ENCODE measurements around the gene SNX6. TPM values are rescaled to one million over a fixed set of nuclear protein-coding genes. Genes with fewer than 3 reads are reported as not detected.

Gene SNX6
- total RNA-seq, 1 experiment from 2014 or later: 73.4 TPM

DNA sequence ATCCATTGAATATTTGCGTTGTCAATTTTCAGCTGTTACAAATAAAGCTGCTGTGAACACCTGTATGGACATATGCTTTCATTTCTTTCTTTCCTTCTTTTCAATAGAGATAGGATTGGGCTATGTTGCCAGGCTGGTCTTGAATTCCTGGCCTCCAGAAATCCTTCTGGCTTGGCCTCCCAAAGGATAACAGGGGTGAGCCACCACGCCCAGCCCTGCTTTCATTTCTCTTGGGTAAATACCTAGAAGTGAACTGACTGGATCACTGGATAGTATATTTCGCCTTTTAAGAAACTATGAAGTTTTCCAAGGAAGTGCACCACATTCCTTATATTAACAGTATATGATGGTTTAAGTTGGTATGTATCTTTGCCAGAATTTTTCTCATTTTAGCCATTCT is 58.2 kb downstream of the SNX6 start:
- ATAC-seq: no peak
- ChIA-PET POLR2A (no interaction called here), RAD21 (ENCODE audit: low non-redundant PET in 1 of 2, low total read pairs in 2 of 2, uncharacterized antibody in 2 of 2, unreplicated experiment in 2 of 2) (no interaction called here), CTCF (no interaction called here)
- Histone ChIP-seq H3K27ac (ENCODE audit: low read depth, low read length) (no peak overlapping the region), H3K9ac (ENCODE audit: low read length) (no peak overlapping the region), H4K20me1 (ENCODE audit: insufficient read depth) (no peaks in the 10 kb centered on the region), H2AFZ (ENCODE audit: low read depth, low read length, poor library complexity, severe bottlenecking) (no peak overlapping the region), H3K4me3 (replicated peaks in 1 of 2; ENCODE audit: low read depth in 1 of 2, low read length in 2 of 2) (no peak overlapping the region), H3K9me3 (ENCODE audit: control insufficient read depth in 1 of 2, insufficient read depth in 1 of 2, low read depth in 1 of 2, low read length in 2 of 2) (no peaks in the 10 kb centered on the region), H3K9me2 (ENCODE audit: insufficient read depth) (no peaks in the 10 kb centered on the region), H3K27me3 (ENCODE audit: insufficient read depth, low read length) (no peaks in the 10 kb centered on the region), H3K4me1 (ENCODE audit: control insufficient read depth in 1 of 2, insufficient read depth in 2 of 2, low read length in 2 of 2) (no peaks in the 10 kb centered on the region), H3K4me2 (ENCODE audit: low read length) (no peak overlapping the region), H3K36me3 (ENCODE audit: control insufficient read depth in 1 of 2, insufficient read depth in 2 of 2, low read length in 2 of 2) (peaks cover 11 to 17% of the 10 kb centered on the region in 2 experiments), H3K79me2 (ENCODE audit: insufficient read depth, low read length) (no peaks in the 10 kb centered on the region)
- TF ChIP-seq EZH2 (IDR thresholded peaks at IDR 0.05) (no peak), CEBPB (IDR thresholded peaks at IDR 0.05; ENCODE audit: low read depth) (no peak)
- intact Hi-C loops (cut with micrococcal nuclease): loop anchor here (5.0 kb wide), 1 partner anchor 36 kb away; no protein-coding TSS in a partner anchor
- BruUV-seq (replicated peaks): TSS peak; percentile 32
- DNase-seq (ENCODE audit: low read depth, low spot score): no peak

DNA sequence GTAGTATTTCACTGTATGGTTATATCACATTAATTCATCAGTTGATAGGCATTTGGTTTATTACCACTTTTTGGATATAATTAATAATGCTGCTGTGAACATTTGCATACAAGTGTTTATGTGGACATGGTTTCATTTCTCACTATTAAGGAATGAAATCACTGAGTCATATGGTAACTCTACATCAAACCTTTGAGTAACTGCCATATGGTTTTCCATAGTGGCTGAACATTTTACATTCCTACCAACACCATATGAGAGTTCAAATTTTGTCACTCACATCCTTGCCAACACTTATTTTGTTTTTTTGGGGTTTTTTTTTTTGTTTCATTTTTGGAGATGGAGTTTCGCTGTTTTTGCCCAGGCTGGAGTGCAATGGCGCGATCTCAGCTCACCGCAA is 60.2 kb downstream of the SNX6 start:
- POLR2A ChIA-PET: no interaction called here
- ATAC-seq: no peak
- H3K9me2 ChIP-seq (ENCODE audit: insufficient read depth): no peaks in the 10 kb centered on the region
- CTCF ChIA-PET: no interaction called here
- H3K27me3 ChIP-seq (ENCODE audit: insufficient read depth, low read length): no peaks in the 10 kb centered on the region
- H3K4me3 ChIP-seq (replicated peaks in 1 of 2; ENCODE audit: low read depth in 1 of 2, low read length in 2 of 2): no peak overlapping the region
- H3K36me3 ChIP-seq (ENCODE audit: control insufficient read depth in 1 of 2, insufficient read depth in 2 of 2, low read length in 2 of 2): peaks cover 12 to 17% of the 10 kb centered on the region in 2 experiments
- no peak overlapping the region for H3K9ac ChIP-seq (ENCODE audit: low read length)
- H3K9me3 ChIP-seq (ENCODE audit: control insufficient read depth in 1 of 2, insufficient read depth in 1 of 2, low read depth in 1 of 2, low read length in 2 of 2): no peaks in the 10 kb centered on the region
- RAD21 ChIA-PET (ENCODE audit: low non-redundant PET in 1 of 2, low total read pairs in 2 of 2, uncharacterized antibody in 2 of 2, unreplicated experiment in 2 of 2): no interaction called here
- H3K4me2 ChIP-seq (ENCODE audit: low read length): no peak overlapping the region
- DNase-seq (ENCODE audit: low read depth, low spot score): no peak
- no peak overlapping the region for H2AFZ ChIP-seq (ENCODE audit: low read depth, low read length, poor library complexity, severe bottlenecking)
- intact Hi-C loops (cut with micrococcal nuclease): loop anchor here (5.0 kb wide), 1 partner anchor 38 kb away; no protein-coding TSS in a partner anchor
- no peak overlapping the region for H3K27ac ChIP-seq (ENCODE audit: low read depth, low read length)
- H4K20me1 ChIP-seq (ENCODE audit: insufficient read depth): no peaks in the 10 kb centered on the region
- no peaks in the 10 kb centered on the region for H3K79me2 ChIP-seq (ENCODE audit: insufficient read depth, low read length)
- no peaks in the 10 kb centered on the region for H3K4me1 ChIP-seq (ENCODE audit: control insufficient read depth in 1 of 2, insufficient read depth in 2 of 2, low read length in 2 of 2)
- BruUV-seq (replicated peaks): TSS peak; percentile 26
- TF ChIP-seq, protein P1, sequence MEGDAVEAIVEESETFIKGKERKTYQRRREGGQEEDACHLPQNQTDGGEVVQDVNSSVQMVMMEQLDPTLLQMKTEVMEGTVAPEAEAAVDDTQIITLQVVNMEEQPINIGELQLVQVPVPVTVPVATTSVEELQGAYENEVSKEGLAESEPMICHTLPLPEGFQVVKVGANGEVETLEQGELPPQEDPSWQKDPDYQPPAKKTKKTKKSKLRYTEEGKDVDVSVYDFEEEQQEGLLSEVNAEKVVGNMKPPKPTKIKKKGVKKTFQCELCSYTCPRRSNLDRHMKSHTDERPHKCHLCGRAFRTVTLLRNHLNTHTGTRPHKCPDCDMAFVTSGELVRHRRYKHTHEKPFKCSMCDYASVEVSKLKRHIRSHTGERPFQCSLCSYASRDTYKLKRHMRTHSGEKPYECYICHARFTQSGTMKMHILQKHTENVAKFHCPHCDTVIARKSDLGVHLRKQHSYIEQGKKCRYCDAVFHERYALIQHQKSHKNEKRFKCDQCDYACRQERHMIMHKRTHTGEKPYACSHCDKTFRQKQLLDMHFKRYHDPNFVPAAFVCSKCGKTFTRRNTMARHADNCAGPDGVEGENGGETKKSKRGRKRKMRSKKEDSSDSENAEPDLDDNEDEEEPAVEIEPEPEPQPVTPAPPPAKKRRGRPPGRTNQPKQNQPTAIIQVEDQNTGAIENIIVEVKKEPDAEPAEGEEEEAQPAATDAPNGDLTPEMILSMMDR (IDR thresholded peaks at IDR 0.05 in 2 of 3, conservative IDR thresholded peaks at IDR 0.05 in 1 of 3; ENCODE audit: borderline replicate concordance in 1 of 3, insufficient read depth in 1 of 3, low read depth in 2 of 3, low read length in 2 of 3): no peak
- TF ChIP-seq FOSL1 (IDR thresholded peaks at IDR 0.05; ENCODE audit: low read depth) (no peak), ZFX (IDR thresholded peaks at IDR 0.05) (no peak), CBX3 (IDR thresholded peaks at IDR 0.05; ENCODE audit: low read depth) (no peak), TCF7L2 (IDR thresholded peaks at IDR 0.05; ENCODE audit: borderline replicate concordance, extremely low read depth, insufficient read depth, insufficient read length) (no peak), POLR2A (IDR thresholded peaks at IDR 0.05; ENCODE audit: borderline replicate concordance, extremely low read depth, insufficient read depth, insufficient read length) (no peak), SP1 (IDR thresholded peaks at IDR 0.05; ENCODE audit: low read depth) (no peak), EZH2 (IDR thresholded peaks at IDR 0.05) (no peak), EZH2phosphoT487 (IDR thresholded peaks at IDR 0.05; ENCODE audit: borderline replicate concordance) (no peak), RAD21 (IDR thresholded peaks at IDR 0.05; ENCODE audit: low read depth) (no peak), SRF (IDR thresholded peaks at IDR 0.05; ENCODE audit: low read depth) (no peak), POLR2AphosphoS5 (IDR thresholded peaks at IDR 0.05; ENCODE audit: low read depth, low read length) (no peak), CEBPB (IDR thresholded peaks at IDR 0.05; ENCODE audit: low read depth) (no peak), JUND (IDR thresholded peaks at IDR 0.05) (no peak)
- TF ChIP-seq, protein P2, sequence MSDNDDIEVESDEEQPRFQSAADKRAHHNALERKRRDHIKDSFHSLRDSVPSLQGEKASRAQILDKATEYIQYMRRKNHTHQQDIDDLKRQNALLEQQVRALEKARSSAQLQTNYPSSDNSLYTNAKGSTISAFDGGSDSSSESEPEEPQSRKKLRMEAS (IDR thresholded peaks at IDR 0.05): no peak
- TF ChIP-seq, protein P3, sequence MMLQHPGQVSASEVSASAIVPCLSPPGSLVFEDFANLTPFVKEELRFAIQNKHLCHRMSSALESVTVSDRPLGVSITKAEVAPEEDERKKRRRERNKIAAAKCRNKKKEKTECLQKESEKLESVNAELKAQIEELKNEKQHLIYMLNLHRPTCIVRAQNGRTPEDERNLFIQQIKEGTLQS (IDR thresholded peaks at IDR 0.05): no peak
- TF ChIP-seq, protein P4, sequence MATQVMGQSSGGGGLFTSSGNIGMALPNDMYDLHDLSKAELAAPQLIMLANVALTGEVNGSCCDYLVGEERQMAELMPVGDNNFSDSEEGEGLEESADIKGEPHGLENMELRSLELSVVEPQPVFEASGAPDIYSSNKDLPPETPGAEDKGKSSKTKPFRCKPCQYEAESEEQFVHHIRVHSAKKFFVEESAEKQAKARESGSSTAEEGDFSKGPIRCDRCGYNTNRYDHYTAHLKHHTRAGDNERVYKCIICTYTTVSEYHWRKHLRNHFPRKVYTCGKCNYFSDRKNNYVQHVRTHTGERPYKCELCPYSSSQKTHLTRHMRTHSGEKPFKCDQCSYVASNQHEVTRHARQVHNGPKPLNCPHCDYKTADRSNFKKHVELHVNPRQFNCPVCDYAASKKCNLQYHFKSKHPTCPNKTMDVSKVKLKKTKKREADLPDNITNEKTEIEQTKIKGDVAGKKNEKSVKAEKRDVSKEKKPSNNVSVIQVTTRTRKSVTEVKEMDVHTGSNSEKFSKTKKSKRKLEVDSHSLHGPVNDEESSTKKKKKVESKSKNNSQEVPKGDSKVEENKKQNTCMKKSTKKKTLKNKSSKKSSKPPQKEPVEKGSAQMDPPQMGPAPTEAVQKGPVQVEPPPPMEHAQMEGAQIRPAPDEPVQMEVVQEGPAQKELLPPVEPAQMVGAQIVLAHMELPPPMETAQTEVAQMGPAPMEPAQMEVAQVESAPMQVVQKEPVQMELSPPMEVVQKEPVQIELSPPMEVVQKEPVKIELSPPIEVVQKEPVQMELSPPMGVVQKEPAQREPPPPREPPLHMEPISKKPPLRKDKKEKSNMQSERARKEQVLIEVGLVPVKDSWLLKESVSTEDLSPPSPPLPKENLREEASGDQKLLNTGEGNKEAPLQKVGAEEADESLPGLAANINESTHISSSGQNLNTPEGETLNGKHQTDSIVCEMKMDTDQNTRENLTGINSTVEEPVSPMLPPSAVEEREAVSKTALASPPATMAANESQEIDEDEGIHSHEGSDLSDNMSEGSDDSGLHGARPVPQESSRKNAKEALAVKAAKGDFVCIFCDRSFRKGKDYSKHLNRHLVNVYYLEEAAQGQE (IDR thresholded peaks at IDR 0.05; ENCODE audit: low read depth): no peak
